Fibroblast of lung (primary cell): ENCODE results near the gene RAN. TPM values are rescaled to one million over a fixed set of nuclear protein-coding genes. Genes with fewer than 3 reads are reported as not detected.

Experiments
- DNase-seq, 2 donors: peaks; one replicate each; pipeline versions ENCODE4 v3.0.0 to v3.0.0-alpha.2; 2010; ENCODE audit warnings: low read depth in 2 of 2
- H2AFZ ChIP-seq: 2 replicates; pipeline ENCODE4 v1.5.1; 2012; ENCODE audit warnings: low read length, control low read depth, inconsistent platforms
- H3K27ac ChIP-seq: 2 replicates; pipeline ENCODE4 v1.5.1; 2011; ENCODE audit warnings: low read length, control low read depth; ENCODE audit not compliant: insufficient read depth
- H3K27me3 ChIP-seq: 2 replicates; pipeline ENCODE4 v1.5.1; 2011; ENCODE audit warnings: mild to moderate bottlenecking, low read length; ENCODE audit not compliant: control insufficient read depth, insufficient read depth
- H3K36me3 ChIP-seq: 2 replicates; pipeline ENCODE4 v1.5.1; 2011; ENCODE audit warnings: low read length; ENCODE audit not compliant: control insufficient read depth, insufficient read depth
- H3K4me1 ChIP-seq: 2 replicates; pipeline ENCODE4 v1.5.1; 2011; ENCODE audit warnings: low read length; ENCODE audit not compliant: control insufficient read depth, insufficient read depth; ENCODE audit errors: extremely low read depth
- H3K4me2 ChIP-seq: 2 replicates; pipeline ENCODE4 v1.5.1; 2011; ENCODE audit warnings: low read length, control low read depth; ENCODE audit not compliant: insufficient read depth; ENCODE audit errors: extremely low read depth
- H3K4me3 ChIP-seq, 4 experiments: fragments of 200-600 bp in 1 of 4; sonication (generic) in 1 of 4; replicated peaks in 1 of 4; 2 replicates each; pipeline ENCODE4 v1.5.1; 2011 to 2016; ENCODE audit warnings: low read length in 4 of 4, low read depth in 3 of 4, mild to moderate bottlenecking in 3 of 4, control low read depth in 2 of 4, inconsistent platforms in 1 of 4, mixed read lengths in 1 of 4; ENCODE audit not compliant: insufficient read depth in 1 of 4; ENCODE audit errors: control extremely low read depth in 1 of 4
- H3K79me2 ChIP-seq: 2 replicates; pipeline ENCODE4 v1.5.1; 2012; ENCODE audit warnings: mild to moderate bottlenecking, low read length, inconsistent platforms; ENCODE audit not compliant: control insufficient read depth, insufficient read depth
- H3K9ac ChIP-seq: 2 replicates; pipeline ENCODE4 v1.5.1; 2011; ENCODE audit warnings: mild to moderate bottlenecking, low read length, control low read depth; ENCODE audit not compliant: insufficient read depth
- H3K9me3 ChIP-seq: 2 replicates; pipeline ENCODE4 v1.5.1; 2012; ENCODE audit warnings: low read depth, low read length; ENCODE audit not compliant: control insufficient read depth, insufficient read depth
- H4K20me1 ChIP-seq: 2 replicates; pipeline ENCODE4 v1.5.1; 2011; ENCODE audit warnings: low read length; ENCODE audit not compliant: control insufficient read depth, insufficient read depth; ENCODE audit errors: extremely low read depth
- EZH2 ChIP-seq: IDR thresholded peaks from 2 replicates; pipeline ENCODE4 v1.5.1; 2012; ENCODE audit warnings: low read length, control low read depth, mild to moderate bottlenecking; ENCODE audit errors: missing control alignments
- polyA plus RNA-seq, 2 donors: library from polyadenylated mRNA; depleted of rRNA in 1 of 2; stranded (reverse) in 1 of 2; unstranded in 1 of 2; fragments of >200 nt; gene quantifications; 2 replicates each; pipeline ENCODE4 v1.2.1, GENCODE V29; 2011 to 2012; ENCODE audit warnings: missing spikeins in 1 of 2
- total RNA-seq: library from RNA; depleted of rRNA; stranded (reverse); fragments of >200 nt; gene quantifications from 2 replicates; pipeline ENCODE4 v1.2.1, GENCODE V29; 2014
- TF ChIP-seq, protein P1 (sequence below), 2 donors: IDR thresholded peaks in 1 of 2; conservative IDR thresholded peaks in 1 of 2; 1 replicate in 1 of 2; 2 replicates in 1 of 2; pipeline ENCODE4 v1.5.1; 2011 to 2012; ENCODE audit warnings: low read length in 2 of 2, control low read depth in 1 of 2, inconsistent platforms in 1 of 2, low read depth in 1 of 2, mild to moderate bottlenecking in 1 of 2

The RAN gene
- total and polyA plus RNA-seq, 2 donors (not counting 1 experiment from before 2014, with no cell fraction given), result 409 to 1,342 TPM

DNA sequence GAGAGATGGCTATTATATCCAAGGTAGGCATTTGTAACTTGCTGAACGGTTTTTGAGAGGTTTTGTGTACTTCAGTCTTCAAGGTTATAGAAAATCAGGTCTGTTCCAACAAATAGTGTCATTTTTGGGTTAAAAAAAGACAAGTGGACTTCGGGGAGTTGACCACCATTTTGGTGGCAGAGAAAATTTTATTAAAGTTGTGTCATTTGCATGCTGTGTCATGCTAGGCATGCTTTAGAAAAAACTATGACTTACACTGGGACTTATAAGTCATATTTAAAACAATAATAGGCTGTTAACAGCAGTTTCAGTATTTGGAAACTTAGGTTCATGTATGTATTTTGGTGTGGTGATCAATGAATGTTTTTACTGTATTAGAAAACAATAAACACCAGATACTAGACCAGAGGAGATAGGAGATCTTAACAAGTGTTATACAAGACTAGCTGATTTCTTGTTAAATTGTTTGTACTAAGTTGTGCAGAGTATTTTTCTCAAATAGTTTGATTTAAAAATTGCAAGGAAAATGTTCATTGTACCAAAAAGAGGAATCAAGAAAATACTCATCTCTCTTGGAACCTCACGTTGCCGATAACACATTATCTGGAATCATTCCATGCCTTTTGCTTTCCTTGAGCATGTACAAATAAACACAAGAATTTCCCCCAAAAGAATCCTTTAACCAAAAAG lies 1.4 kb downstream of the RAN start:
- peak overlapping the region; percentile 92 to 99 (median 95) for H3K4me3 ChIP-seq
- peak overlapping the region; percentile 87 for H3K27ac ChIP-seq
- peak overlapping the region; percentile 80 for H3K4me2 ChIP-seq
- no peaks in the 10 kb centered on the region for H4K20me1 ChIP-seq
- H2AFZ ChIP-seq, result no peak overlapping the region
- H3K9ac ChIP-seq, result peak overlapping the region; percentile 88
- H3K4me1 ChIP-seq, result peaks cover 4% of the 10 kb centered on the region
- no peaks in the 10 kb centered on the region for H3K27me3 ChIP-seq
- no peak for TF ChIP-seq EZH2
- TF ChIP-seq, protein P1, sequence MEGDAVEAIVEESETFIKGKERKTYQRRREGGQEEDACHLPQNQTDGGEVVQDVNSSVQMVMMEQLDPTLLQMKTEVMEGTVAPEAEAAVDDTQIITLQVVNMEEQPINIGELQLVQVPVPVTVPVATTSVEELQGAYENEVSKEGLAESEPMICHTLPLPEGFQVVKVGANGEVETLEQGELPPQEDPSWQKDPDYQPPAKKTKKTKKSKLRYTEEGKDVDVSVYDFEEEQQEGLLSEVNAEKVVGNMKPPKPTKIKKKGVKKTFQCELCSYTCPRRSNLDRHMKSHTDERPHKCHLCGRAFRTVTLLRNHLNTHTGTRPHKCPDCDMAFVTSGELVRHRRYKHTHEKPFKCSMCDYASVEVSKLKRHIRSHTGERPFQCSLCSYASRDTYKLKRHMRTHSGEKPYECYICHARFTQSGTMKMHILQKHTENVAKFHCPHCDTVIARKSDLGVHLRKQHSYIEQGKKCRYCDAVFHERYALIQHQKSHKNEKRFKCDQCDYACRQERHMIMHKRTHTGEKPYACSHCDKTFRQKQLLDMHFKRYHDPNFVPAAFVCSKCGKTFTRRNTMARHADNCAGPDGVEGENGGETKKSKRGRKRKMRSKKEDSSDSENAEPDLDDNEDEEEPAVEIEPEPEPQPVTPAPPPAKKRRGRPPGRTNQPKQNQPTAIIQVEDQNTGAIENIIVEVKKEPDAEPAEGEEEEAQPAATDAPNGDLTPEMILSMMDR (conservative IDR thresholded peaks at IDR 0.05 in 1 of 2, IDR thresholded peaks at IDR 0.05 in 1 of 2; ENCODE audit: low read depth in 1 of 2, low read length in 2 of 2), result no peak
- peaks cover 33% of the 10 kb centered on the region for H3K79me2 ChIP-seq
- peak in 1 of 2 donors; percentile 13 for DNase-seq
- no peaks in the 10 kb centered on the region for H3K9me3 ChIP-seq
- H3K36me3 ChIP-seq, result peaks cover 15% of the 10 kb centered on the region

DNA sequence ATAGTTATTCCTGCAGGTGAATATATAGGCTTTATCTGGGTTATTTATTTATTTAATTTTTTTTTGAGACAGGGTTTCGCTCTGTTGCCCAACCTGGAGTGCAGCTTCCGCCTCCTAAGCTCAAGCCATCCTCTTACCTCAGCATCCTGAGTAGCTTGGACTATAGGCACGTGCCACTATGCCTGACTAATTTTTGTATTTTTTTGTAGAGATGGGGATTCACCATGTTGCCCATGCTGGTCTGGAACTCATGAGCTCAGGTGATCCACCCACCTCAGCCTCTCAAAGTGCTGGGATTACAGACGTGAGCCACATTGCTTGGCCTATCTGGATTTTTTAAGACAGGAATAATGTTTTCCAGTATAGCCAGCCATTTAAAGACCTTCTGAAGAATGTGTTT lies 2.0 kb downstream of the RAN start:
- H3K9ac ChIP-seq, result no peak overlapping the region
- TF ChIP-seq, protein P1 (conservative IDR thresholded peaks at IDR 0.05 in 1 of 2, IDR thresholded peaks at IDR 0.05 in 1 of 2; ENCODE audit: low read depth in 1 of 2, low read length in 2 of 2), result no peak
- TF ChIP-seq EZH2, result no peak
- DNase-seq, result no peak
- H4K20me1 ChIP-seq, result no peaks in the 10 kb centered on the region
- peaks cover 33% of the 10 kb centered on the region for H3K79me2 ChIP-seq
- no peaks in the 10 kb centered on the region for H3K9me3 ChIP-seq
- H3K4me3 ChIP-seq, result peak overlapping the region in 3 of 4 experiments; percentile 92 to 99 (median 95)
- peak overlapping the region; percentile 80 for H3K4me2 ChIP-seq
- no peak overlapping the region for H3K27ac ChIP-seq
- peaks cover 15% of the 10 kb centered on the region for H3K36me3 ChIP-seq
- no peaks in the 10 kb centered on the region for H3K27me3 ChIP-seq
- H3K4me1 ChIP-seq, result peaks cover 4% of the 10 kb centered on the region
- no peak overlapping the region for H2AFZ ChIP-seq

DNA sequence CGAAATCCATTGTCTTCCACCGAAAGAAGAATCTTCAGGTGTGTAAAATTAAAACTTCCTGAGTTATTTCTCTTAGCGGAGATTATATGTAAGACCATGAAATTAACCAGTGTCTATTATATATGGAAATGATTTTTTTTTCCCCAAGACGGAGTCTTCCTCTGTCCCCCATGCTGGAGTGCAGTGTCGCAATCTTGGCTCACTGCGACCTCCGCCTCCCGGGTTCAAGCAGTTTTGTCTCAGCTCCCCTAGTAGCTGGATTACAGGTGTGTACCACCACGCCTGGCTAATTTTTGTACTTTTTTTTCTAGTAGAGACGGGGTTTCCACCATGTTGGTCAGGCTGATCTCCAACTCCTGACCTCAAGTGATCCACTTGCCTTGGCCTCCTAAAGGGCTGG lies 2.8 kb downstream of the RAN start:
- no peaks in the 10 kb centered on the region for H3K27me3 ChIP-seq
- peaks cover 15% of the 10 kb centered on the region for H3K36me3 ChIP-seq
- no peak overlapping the region for H3K4me3 ChIP-seq
- no peaks in the 10 kb centered on the region for H4K20me1 ChIP-seq
- H3K9me3 ChIP-seq, result no peaks in the 10 kb centered on the region
- no peak overlapping the region for H3K4me2 ChIP-seq
- peaks cover 33% of the 10 kb centered on the region for H3K79me2 ChIP-seq
- peaks cover 4% of the 10 kb centered on the region for H3K4me1 ChIP-seq
- TF ChIP-seq EZH2, result no peak
- TF ChIP-seq, protein P1 (conservative IDR thresholded peaks at IDR 0.05 in 1 of 2, IDR thresholded peaks at IDR 0.05 in 1 of 2; ENCODE audit: low read depth in 1 of 2, low read length in 2 of 2), result no peak
- H2AFZ ChIP-seq, result no peak overlapping the region
- no peak overlapping the region for H3K9ac ChIP-seq
- no peak for DNase-seq
- no peak overlapping the region for H3K27ac ChIP-seq
